ENCODE data around the gene HOTAIR.

Gene HOTAIR

DNA sequence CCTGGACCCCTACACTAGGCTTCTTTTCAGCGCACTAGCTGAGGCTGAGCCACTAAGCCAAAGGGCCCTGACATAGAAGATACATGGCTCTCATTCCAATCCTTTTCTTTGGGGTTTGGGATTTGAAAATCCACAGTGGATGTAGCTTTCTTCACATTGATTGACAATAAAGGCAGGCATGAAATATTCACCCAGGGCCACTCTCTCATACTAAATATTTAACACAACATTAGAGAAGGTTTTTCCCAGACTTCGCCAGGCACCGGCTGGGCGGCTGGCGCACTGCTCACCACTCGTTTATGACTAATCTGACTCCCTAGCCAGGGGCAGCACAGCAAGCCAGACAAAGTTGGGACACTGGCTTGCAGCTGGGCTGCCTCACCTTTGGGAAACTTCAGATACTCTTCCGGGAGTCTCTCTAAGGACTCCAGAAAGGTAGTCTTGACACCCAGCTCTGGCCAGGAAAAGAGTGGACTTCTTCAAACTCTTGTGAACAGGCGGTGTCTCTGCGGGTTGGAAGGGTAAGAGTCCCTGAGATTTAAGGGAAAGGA is 2.5 kb downstream of the HOTAIR start:
- no peak for DNase-seq

- no peak for DNase-seq
Observed at GRCh38 chr12:53971686-53972085, 3.1 kb downstream of the HOTAIR start.

DNA sequence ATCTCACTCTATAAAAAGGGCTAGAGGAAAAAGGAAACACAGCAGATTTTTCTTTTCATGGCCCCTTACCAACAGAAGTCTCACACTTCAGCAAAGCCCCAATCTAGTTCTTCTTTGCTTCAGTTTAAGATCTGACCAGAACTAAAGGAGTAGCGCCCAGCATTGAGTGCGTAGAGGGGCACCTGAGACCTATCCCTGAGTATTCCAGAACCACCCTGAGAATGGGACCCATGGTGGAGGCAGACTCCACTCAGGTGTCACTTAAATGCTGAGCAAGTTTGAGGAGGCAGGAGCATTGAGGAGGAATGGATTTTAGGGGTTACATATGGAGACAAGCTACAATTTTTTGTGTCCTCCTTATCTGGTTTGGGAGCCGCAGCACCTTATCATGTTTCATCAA is 3.6 kb downstream of the HOTAIR start:
- DNase-seq: no peak

DNA sequence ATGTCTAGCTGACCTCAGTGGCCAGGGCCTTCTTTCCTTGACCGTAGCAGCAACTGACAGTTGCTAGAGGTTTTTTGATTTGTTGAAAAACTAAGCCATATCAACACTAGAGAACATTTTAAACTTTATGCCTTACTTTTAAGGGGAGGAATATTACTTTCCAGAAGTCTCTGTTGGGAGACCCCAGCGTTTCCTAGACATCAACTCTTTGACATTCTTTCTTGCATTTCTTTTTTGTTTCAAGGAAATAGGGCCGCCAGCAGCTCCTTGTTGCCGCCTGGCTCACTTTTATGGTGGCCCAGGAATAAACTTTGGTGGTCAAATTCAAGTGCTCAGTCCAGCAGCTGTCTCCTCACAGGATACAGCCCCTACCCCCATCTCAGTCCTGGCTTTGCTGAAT is 4.3 kb downstream of the HOTAIR start:
- DNase-seq: no peak

DNA sequence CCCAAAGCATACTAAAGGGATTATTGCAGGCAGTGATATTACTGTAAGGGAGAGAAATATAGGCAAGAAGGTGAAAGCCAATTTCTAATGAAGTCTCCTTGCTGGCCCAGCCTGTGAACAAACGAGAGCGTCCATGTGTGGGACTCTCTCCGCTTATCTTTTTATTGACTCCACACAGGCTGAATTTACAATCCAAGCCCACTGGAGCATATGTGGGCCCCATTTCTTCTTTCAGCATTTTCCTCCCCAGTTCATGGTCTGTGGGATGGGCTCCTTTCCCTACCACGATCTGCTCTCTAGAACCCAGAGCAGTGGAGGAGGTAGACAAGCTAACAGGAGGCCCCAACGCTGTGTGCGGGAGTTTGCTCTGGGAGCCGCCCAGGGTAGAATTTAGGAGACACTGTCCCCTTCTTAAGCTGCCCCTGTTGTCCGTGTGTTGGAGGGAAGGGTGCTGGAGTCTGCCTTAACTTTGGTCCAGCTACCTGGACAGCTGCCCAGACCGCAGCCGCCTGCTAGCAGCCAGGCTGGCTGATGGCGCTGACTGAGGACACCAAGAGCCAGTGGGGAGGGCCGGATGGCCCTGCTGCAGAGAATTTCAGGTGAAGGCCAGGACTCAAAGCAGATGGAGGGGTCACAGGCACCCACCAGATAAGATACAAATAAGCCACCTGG is 5.0 kb downstream of the HOTAIR start:
- DNase-seq: no peak

GRCh38 chr12:53968214-53969127 is 6.3 kb downstream of the HOTAIR start:
- DNase-seq: no peak

GRCh38 chr12:53967421-53967925 is 7.3 kb downstream of the HOTAIR start:
- no peak for DNase-seq

- no peak for DNase-seq
Observed at GRCh38 chr12:53966385-53967133, 8.2 kb downstream of the HOTAIR start.

DNA sequence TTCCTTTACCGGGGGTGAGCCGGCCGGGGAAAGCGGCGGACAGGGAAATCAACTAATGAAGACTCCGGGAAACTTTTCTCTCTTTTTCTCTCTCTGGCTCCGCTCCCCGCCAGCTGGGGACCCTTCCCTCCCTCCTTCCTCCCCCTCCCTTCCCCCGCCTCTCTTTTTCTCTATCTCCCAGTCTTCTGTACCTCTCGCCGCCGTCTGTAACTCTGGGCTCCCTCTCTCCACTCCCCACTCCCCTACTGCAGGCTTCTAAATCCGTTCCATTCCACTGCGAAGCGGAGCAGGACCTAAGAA is 8.7 kb downstream of the HOTAIR start:
- DNase-seq: no peak

- DNase-seq: no peak
Observed at GRCh38 chr12:53965281-53966084, 9.3 kb downstream of the HOTAIR start.

- DNase-seq: no peak
Observed at GRCh38 chr12:53964315-53964713, 10.4 kb downstream of the HOTAIR start.

- DNase-seq: no peak
Observed at GRCh38 chr12:53963434-53964314, 11.1 kb downstream of the HOTAIR start.

DNA sequence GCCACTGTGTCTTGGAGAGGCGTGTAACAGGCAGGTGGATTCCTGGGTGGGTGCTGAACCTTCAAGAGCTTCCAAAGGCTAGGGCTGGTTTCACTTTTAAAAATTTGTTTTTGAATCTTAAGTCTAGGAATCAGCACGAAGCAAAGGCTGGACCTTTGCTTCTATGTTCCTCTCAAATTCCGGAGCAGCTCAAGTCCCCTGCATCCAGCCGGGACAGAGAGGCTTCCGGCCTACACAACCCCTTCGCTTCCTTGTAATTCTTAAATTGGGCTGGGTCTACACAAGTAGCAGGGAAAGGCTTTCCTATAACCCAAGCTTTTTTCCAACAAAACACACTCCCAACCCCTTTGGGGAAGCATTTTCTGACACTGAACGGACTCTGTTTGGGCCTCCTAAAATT is 11.7 kb downstream of the HOTAIR start:
- no peak for DNase-seq

DNA sequence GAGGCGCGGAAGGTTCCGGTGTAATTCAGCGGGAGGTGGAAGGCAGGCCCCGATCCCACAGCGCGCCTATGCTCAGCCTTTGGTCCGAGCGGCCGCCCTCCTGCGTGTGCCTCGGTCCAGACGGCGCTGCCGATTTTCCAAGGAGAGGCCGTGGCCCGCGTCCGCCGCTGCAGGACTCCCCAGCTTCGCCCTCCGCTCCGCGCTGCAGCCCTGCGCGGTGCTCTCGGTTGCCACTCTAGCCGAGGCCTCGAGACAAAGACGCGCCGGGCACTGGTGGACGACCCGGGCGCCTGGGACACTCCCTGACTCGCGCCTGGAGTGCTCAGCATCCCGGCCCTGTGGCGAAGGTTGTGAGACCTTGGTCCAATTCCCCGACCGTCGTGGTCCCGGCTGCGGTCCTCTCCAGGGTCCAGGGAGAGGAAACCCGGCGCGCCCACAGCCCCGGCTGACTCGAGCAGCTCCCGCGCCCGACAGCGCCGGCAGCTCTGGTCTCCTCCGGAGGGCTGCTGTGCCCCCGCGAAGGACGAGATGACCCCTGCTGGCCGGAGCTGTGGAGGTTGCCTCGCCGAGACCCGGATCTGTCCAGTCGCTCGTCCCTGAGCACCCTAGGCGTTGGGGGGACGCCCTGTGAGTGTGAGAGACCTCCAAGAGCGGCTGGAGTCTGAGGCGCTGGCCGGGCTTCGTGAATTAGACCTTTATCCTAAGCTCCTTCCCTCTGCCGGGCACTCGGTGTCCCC is 13.6 kb downstream of the HOTAIR start:
- DNase-seq: no peak

GRCh38 chr12:53960187-53961024 is 14.3 kb downstream of the HOTAIR start:
- no peak for DNase-seq

DNA sequence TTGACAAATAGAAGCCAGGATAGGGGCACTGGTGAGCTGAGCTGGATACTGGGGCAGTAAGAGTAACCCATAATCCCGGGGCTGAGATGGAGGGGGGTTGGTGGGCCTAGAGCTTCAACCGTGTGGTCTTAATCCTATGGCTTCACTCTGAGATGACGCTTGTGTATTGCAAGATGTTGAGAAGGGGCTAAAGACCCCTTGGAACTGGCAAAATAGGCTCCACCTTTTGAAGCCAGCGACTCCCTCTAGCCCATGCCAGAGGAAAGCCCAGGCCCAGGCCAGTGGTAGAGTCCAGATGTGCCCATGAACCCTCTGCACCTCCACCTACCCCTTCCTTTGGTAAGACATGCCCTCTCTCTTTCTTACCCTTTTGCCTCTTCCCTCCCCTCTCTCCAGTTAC is 15.4 kb downstream of the HOTAIR start:
- no peak for DNase-seq

DNA sequence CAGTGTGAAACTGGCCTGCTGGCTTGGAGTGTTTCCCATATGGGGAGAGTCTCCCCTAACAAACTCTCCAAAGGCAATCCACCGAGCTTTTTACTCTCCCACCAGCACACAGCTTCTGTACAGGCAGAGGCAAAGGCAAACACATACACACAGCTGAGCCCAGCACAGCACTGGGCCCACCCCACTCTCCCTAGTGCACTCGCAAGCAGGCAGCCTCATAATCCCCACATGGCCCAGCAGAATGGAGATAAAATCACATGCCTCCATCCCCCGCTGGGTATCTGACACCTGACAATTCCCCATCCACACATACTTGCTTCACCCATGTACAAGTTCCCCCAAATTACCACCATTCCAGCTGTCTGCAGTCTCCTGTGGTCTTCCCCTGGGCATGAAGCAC is 16.6 kb downstream of the HOTAIR start:
- DNase-seq: no peak

- DNase-seq: no peak
Observed at GRCh38 chr12:53956914-53957536, 17.7 kb downstream of the HOTAIR start.

- no peak for DNase-seq
Observed at GRCh38 chr12:53956251-53956887, 18.4 kb downstream of the HOTAIR start.
